T-helper 2 cell treated with Interferon-gamma antibody and Interleukin-4, amounts not matched to agents 100 ng/mL and 5 ng/mL, for 36 hours (primary cell): Measurements from ENCODE around the gene CALR3. TPM values are rescaled to one million over a fixed set of nuclear protein-coding genes. Genes with fewer than 3 reads are reported as not detected.
"Not testable (repeated sequence)": the region's sequence is repeated elsewhere in the genome, so short reads cannot be mapped to it uniquely, and the experiment has no call there.

ENCODE experiments used
- intact Hi-C: fragments of 100-400 bp; cut with micrococcal nuclease; formaldehyde crosslinking; loops from one replicate; pipeline ENCODE4 v1.15.1; 2023
- total RNA-seq: library from RNA; stranded (reverse); gene quantifications from 2 replicates; pipeline ENCODE4 v1.2.3, GENCODE V29; 2022

Gene CALR3, protein sequence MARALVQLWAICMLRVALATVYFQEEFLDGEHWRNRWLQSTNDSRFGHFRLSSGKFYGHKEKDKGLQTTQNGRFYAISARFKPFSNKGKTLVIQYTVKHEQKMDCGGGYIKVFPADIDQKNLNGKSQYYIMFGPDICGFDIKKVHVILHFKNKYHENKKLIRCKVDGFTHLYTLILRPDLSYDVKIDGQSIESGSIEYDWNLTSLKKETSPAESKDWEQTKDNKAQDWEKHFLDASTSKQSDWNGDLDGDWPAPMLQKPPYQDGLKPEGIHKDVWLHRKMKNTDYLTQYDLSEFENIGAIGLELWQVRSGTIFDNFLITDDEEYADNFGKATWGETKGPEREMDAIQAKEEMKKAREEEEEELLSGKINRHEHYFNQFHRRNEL
- 0.18 TPM in 1 of 2 replicates, not detected in the other for total RNA-seq

DNA sequence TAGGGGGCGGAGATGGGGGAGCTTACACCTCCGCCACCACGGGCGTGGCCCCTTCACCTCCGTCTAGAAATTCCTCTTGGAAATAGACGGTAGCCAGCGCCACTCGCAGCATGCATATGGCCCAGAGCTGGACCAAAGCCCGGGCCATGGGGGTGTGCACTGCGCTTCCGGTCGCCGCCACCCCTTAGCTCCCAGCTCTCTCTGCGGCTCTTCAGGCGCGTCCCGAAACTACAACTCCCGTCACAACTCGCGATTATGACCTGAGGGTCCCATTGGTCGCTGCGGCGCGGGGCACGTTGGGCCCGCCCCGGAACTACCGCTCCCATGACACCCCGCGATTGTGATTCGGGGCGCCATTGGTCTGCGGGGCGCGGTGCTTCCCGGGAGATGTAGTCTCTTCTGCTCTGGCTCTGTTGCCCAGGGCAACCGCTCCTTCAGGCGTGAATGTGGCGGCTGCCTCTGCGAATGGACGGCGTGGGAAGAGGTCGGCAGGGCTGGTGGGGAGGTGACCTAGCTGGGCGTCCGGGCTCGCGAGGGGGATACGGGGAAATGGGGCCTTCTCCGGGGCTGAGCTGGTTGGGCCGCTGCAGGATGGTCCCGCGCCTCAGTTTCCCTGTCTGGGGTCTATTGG lies at the start of gene CALR3, which contains the start of gene C19orf44:
Gene CALR3 (minus strand): TSS at position 186 of the 631 bp plus-strand sequence. CDS start 38 bp downstream, at position 148.
Gene C19orf44 (plus strand): TSS at position 413 of the 631 bp plus-strand sequence. CDS start 4,399 bp downstream, outside the sequence.
- intact Hi-C loops, result loop anchor here (1.0 to 2.0 kb wide), 3 partner anchors 23 to 133 kb away; partner anchors contain the start of genes MED26 and SLC35E1

DNA sequence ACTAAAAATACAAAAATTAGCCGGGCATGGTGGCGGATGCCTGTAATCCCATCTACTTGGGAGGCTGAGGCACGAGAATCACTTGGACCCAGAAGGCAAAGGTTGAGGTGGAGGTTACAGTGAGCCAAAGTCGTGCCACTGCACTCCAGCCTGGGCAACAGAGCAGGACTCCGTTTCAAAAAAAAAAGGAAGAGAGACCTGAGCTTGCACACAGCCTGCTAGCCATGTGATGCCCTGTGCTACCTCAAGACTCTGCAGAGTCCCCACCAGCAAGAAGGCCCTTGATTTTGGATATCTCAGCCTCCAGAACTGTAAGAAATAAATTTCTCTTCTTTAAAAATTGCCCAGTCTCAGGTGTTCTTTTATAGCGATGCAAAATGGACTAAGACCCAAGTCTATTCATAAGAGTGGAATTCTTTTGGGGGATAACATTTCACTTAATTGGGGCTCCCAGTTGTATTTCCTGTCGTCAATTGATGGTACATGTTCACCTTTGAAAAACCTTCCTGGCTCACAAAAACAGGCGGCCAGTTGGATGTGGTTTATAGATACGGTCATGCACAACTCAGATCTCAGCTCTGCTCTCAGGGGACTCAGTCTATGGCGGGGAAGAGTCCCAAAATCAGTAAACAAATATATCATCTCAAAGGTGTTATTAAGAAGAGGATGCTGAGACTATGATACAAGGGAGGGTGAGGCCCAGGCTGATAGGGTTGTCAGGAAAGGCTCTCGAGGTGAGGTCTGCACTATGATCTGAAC lies 48.7 kb upstream of the CALR3 start:
- intact Hi-C loops, result no loop called here

DNA sequence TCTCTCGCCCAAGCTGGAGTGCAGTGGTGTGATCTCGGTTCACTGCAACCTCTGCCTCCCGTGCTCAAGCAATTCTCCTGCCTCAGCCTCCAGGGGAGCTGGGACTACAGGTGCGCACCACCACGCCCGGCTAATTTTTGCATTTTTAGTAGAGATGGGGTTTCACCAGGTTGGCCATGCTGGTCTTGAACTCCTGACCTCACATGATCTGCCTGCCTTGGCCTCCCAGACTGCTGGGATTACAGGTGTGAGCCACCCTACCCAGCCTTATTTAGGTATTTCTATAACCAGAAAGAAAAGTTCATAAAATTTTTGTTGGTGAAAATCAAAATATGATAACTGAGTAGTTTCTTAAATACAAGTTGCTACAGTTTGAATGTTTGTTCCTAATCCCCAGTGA lies 47.8 kb upstream of the CALR3 start:
- intact Hi-C loops, result not testable (repeated sequence)

DNA sequence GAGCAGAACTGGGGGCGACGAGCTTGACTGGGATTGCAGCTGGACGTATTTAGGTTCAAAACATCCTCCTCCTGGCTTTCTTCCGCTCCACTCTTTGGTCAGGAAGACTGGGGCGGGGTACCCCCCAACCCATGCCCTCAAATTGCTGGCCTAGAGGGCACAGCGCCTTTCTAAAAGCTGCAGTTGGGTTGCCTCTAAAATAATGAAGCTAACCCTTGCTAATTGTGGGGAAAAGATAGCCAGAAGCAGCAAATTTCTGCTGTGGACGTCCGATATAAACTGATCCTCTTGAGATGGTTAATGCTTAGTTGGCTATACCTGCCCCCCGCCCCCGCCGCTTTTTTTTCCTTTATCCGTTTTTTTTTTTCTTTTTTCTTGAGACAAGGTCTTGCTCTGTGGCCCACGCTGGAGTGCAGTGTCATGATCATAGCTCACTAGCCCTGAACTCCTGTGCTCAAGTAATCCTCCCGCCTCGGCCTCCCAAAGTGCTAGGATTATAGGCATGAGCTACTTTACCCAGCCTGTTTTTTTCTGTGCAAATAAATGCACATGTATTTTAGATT lies 47.0 kb upstream of the CALR3 start:
- intact Hi-C loops, result loop anchor here (1.0 kb wide), 4 partner anchors 23 to 117 kb away; partner anchors contain the start of genes MED26 and SMIM7

DNA sequence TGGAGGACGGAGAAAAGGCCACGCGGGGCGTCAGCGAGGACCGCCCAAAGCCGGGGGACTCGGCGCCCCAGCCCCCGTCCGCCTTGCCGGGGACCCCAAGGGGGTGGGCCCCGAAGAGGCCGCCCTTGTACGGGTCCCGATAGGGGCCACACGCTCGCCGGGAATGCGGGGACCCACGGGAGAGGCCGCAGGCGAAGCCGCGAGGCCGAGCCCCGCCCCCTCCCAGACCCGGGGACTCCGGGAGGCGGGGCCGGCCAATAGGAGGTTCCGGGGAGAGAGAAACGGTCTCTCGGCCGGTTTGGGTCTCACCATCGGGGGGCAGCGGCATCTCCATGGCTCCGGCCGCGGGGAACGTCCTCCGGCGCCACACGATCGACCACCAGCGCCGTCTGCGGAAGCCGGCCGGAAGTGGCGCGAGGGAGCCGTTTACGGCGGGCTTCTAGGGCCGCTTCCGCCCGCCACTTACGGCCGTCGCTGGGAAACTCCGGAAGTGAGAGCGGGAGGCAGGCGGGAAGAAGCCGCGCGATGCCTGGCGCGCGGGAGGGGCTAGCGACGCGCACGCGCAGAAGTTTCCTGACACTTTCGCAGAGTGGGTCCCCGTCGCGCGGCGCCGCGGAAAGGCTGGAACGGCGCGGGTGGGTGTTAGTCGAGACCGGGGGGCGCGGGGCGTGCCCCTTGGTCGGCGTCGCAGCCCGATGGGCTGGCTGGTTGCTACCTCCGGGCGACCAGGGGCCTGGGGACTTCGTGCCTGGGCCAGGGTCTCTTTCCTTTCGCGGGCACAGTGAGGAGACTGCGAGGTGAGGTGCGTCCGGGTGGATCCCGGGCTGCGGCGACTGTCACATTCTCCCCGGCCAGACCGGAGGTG lies 46.3 kb upstream of the CALR3 start, which contains the start of gene CHERP:
Gene CHERP (minus strand): TSS at position 393 of the 865 bp plus-strand sequence. CDS start 59 bp downstream, at position 334.
- intact Hi-C loops, result loop anchor here (1.0 kb wide), 4 partner anchors 24 to 118 kb away; partner anchors contain the start of genes MED26 and SMIM7

DNA sequence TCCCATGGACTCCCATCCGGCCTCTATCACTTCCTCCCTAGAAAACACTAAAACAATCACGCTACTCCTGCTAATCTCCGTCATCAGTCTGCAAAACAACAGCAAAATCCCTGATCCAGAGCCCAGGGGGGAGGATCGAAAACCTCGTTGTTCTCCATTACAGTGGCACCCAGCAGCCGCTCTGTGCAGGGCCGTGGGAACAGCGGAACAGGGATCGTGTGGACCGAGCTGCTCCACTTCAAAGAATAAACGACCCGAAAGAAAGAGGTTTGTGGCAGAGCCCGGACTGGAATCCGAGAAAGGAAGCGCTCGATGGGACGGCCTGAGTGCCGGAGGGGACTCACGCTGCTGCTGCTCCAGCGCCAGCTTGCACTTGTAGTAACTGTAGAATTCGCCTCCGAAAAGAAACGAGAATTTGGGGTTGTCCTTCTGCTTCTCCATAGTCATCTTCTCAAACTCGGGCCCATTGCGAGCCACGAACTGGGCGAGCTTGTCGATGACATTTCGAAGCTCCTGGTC lies 45.6 kb upstream of the CALR3 start:
- intact Hi-C loops, result loop anchor here (1.0 kb wide), 4 partner anchors 25 to 119 kb away; partner anchors contain the start of genes MED26 and SMIM7

DNA sequence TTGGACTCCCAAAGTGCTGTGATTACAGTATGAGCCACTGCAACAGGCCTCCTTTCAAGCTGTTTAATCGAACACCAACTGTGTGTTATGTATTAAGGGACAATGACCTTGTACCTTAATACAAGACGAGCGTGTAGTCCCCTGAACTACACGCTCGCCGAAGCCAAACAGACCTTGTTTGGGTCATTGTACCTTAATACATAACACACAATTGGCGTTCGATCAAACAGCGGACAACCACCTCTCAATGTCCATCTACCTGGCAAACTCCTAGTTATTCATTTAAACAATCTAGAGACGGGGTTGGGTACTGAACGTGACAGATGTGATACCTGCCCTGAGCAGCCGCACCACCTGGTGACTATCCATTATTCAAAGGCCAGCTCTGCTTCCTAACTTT lies 45.0 kb upstream of the CALR3 start:
- intact Hi-C loops, result no loop called here

DNA sequence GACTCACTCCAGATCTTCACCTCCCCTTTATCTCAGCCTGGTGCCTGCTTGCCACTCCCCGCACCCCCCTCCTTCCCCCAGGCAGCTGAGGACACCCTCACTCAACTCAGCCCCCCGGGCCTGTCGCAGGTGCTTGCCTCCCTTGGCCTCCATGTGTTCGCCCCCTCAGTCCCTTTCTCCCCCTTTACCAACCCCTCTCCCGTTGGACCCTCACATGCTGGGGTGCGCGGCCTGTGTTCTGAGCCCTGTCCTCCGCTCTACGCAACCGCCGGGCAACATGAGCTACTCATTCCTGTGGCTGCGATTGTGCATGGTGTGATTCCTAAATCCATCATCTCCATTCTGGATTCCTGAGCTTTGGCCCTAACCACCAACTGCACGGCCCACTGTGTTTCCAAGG lies 41.1 kb upstream of the CALR3 start:
- intact Hi-C loops, result no loop called here

DNA sequence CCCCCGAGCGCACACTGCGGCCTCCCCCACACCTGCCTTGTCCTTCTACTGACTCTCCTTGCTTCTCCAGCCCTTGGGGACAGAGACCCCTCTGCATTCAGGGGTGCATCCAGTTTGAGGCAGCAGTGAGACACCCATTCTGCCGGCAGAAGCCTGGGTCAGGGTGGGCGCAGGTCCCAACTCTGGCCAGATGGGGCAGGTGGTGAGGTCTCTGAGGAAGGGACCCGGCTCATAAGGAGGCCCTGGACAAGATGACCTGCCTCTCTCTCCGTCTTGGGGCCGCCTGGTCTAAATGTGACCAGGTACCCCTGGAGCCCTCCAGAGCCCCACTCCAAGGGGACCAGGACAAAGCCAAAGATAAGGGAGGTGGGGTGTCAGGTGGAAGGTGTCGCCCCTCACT lies 40.2 kb upstream of the CALR3 start:
- intact Hi-C loops, result no loop called here

DNA sequence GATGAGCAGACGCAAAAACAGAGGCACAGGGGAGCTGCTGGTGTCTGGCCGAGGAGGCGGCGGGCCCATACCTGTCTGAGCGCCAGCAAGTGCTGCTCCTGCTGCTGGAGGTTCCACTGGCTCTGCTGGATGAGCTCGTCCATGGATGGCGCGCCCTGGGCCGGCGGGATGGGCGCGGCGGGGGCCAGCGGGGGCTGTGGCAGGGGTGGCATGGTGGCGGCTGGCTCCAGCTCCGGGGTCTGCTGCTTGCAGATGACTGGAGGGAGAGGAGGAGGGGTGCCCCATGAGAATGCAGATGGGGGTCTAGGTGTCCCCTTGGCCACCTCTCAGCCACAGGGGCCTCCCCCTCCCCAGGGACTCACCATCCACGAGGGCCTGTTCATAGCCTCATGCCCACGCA lies 39.4 kb upstream of the CALR3 start:
- intact Hi-C loops, result no loop called here

DNA sequence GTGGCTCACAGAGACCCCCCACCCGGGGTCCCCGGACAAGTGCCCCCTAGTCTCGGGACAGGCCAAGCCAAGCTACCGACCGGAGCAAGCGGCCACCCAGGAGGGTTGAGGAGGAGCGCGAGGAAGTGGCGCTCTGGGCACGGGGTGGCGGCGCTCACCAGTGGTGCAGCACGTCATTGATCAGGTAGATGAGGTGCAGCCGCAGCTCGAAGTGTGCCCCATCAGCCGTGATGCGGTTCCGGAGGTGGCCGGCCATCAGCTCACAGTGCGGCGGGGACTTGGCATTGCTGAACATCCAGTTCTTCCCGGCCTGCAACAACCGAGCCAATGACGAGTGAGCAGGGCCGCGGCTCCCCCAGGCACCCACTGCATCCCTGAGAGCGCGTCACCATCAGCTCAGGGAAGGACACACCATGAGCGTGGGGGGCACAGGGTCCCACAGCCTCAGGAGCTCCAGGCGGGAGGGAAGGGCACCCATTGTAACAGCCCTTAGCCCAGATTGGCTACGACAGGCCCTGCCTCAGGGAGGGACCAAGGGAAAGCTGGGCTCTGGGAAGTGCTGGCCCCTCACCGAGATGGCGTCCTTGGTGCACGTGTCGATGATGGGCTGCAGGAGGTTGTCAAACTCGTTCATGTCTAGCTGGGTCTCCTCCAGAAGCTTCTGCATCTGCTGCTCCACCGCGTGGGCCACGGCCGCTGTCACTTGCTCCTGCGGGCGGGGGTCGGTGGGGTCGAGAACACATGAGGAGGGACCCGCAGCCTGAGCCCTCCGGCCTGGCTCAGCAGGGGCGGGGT lies 36.7 kb upstream of the CALR3 start:
- intact Hi-C loops, result no loop called here

DNA sequence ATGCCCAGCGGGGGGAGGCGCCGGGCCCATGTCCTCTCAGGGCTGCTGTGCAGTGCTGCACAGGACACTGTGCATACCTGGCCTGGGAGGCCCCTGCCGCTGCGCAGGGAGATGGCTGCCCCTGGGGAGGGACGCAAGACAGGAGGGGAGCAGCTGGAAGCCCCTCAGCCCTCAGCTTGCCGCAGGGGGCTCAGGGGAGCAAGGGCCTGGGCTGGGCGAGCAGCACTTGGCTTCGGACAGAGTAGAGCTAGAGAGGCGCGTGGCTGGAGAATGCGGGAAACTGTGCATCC lies 35.4 kb upstream of the CALR3 start:
- intact Hi-C loops, result no loop called here

DNA sequence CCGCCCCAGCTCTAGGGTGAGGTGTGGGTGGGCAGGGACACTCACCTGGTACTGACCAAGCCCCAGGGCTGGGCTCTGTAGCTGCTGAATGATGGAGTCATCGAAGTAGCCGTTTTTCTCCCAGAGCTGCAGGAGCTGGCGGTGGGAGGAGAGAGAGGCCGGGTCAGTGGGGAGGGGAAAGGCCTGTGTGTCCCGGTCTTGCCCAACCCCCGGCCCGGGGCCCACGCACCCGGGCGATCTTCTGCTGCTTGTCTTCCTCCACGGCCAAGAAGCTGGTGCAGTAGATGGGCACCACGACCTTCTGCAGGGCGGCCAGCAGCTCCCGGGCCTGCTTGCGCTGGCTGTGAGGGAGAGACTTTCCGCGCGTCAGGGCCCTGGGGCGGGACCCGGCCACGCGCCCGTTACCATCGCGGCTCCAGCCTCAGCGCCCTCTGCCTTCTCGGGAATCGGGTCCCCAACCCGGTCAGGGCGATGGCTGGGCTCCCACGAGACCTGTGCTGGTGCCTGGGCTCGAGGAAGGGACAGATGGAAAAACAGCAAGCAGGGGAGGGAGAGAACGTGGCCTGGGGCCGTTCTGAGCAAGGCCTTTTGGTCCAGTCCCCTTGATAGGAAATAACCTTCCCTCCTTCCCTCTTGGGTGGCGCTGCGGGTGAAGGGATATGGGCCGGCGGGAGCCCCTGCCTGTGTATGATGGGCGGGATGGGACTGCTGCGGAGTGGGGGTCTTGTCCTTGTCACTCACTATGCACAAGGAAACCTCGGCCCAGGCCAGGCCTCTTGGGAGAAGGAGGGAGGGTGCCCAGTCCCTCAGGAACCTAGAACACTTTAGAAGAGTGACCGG lies 34.8 kb upstream of the CALR3 start:
- intact Hi-C loops, result no loop called here

DNA sequence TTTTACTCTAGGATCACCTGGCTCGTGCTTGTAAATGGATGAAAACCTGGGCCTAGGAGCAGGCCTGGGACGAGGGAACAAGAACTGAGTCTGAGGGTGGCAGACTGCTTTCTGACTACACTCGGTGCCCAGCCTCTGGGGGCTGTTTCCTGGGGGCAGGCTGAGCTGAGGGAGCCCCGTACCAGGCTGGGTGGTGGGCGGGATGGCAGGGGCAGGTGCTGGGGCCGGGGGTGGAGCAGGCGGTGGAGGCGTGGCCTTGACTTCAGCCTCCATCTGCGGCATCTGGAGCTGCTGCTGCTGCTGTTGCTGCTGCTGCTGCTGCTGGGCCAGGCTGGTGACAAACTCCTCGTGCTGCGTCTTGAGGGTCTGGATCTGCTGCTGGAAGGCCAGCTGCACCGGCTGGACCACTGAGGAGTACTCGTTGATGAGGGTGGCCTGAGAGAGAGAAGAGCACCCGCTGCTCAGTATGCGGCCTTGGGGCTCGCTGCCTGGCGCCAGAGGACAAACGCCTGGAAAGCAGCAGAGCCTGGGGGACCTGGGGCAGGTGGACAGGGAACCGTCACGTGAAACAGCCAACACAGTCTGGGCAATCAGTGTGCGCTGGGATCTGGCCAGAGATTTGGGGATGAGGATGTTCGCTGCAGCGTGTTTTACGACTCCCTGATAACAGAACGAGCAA lies 33.6 kb upstream of the CALR3 start:
- intact Hi-C loops, result no loop called here

DNA sequence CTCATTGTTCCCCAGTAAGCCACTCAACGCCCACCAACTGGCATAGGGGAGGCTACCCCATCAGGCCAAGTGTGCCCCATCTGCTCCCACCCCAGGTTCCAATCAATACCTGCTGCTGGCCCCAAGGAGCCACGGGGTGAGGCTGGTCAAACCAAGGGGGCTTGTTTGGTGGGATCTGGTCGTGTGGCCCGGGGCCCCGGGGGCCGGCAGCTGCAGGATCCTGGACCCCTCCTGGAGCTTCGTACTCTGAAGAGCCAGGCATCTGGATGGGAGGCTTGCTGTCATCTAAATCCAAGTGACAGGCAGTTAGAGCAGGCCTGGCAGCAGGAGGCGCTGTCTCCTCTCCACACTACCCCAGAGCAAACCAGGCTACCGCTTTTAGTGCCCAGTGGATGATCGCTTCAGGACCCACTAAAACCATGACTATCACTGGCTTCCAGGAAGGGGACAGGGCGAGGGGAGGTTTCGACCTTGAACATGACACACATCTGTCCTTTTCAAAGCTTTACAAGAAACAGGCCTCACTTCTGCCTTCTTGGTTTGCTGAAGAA lies 32.1 kb upstream of the CALR3 start:
- intact Hi-C loops, result no loop called here

DNA sequence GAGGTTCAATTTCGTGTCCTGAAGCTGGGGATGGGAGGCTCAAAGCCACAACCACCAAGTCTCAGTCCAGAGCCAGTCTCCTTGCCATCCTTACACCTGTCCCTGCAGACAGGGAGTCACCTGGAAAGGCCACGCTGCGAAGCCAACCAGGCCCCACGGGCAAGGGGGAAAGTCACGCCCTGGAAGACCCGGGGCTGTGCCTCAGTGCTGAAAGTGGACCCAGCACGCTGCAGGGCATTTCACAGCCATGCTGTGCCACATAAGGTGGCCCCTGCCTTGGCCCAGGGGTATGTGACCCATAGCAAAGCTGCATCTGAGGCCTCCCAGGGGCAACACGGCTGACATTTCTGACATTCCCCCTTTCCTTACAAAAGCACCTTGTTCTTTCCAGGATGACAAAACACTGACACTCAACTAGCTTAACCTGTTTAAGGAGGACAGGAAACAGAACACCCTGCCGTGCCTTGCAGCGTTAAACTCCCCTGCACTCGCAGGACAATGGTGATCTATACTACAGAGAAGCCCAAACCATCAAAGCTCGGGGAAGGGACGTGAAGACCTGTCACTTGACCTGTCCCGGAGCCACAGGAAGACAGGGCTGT lies 31.5 kb upstream of the CALR3 start:
- intact Hi-C loops, result no loop called here
